ENCODE results near the gene CATSPER3.

Gene CATSPER3

DNA sequence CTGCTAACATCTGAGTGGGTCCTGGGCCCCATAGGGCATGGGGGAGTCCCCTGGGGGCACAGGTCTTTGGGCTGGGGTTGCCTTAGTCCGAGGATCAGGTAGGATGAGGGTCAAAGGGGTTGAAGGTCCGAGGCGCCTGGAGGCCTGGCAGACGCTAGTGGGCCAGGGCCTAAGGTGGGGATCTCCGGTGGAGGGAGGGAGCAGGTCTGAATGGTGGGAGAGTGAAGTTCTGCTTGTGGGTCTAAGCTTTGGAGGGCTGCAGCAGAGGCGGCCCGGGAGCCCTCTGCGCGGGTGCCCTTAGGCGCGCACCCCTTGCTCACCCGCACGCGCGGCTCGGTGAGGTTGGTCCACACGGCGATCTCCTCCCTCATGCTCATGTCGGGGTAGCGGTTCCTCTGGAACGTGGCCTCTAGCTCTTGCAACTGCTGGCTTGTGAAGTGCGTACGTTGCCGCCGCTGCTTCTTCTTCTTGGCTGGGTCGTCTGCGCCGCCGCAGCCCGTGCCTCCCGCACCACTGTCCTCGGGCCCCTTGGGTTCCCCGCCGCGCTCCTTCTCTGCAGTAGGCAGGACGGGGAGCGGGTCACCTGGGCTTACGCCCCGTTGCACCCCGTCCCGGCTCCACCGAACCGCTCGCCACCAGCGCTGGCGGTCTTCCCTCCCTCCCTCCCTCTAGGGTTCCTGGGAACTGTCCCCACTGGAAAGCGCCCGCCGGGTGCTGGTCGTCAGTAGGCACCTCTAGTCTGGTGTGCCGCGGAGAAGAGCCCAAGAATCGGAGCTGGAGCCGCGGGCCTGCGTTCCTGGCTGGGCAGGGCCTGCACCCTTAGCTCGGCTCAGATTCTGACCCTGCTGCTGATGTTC, 63.5 kb downstream of the CATSPER3 start:
- DNase-seq = no peak

DNA sequence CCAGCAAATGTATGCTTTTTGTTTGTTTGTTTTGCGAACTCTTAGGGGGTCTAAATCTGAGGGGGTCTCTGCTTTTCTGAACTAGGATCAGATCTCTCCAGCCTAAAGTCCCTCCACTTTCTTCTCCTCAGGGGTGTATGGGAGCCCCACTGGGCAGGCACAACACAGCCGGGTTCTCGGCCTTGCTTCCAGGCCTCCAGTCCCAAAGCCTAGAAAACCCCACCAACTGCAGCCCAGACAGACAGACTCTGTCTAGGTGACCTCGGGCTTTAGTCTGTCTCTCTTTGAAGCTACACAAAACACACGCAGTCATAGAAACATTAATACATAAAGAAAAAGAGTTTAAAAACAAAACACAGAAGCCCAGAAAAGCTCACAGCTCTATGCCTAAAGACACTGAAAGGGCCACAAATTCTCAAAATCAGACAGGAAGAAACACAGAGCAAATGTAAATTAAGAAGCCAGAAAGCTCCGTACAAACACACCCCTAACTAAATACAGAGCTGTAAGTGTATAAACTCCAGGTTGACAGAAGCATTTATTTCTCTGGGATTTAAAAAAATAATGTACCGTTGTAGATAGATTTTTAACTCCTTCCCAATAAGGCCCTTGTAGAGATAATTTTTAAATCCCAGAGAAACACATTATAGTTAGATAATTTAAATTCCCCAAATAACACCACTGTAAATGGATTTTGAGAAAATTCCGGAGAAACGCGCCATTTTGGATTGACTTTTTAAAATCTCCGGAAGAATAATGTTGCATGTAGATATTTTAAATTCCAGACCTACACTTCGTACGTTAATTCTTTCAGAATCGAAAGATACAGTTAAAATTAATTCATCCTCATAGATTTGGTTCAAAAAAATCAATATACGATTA, 64.3 kb downstream of the CATSPER3 start:
- no peak for DNase-seq

DNA sequence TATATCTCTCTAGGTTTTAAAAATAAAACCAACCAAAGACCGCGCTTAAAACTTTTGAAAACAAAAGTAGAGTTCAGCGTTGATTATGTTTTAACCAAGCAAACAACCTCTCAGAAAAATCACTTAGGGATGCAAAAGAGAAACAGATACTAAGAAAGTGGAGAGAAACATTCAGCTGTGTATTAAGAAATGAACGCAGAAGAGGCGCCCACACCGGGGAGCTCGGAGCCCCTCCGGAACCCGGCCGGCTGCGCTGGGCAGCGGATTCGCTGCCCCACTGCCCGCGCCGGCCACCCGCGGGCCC, 64.9 kb downstream of the CATSPER3 start:
- no peak for DNase-seq

DNA sequence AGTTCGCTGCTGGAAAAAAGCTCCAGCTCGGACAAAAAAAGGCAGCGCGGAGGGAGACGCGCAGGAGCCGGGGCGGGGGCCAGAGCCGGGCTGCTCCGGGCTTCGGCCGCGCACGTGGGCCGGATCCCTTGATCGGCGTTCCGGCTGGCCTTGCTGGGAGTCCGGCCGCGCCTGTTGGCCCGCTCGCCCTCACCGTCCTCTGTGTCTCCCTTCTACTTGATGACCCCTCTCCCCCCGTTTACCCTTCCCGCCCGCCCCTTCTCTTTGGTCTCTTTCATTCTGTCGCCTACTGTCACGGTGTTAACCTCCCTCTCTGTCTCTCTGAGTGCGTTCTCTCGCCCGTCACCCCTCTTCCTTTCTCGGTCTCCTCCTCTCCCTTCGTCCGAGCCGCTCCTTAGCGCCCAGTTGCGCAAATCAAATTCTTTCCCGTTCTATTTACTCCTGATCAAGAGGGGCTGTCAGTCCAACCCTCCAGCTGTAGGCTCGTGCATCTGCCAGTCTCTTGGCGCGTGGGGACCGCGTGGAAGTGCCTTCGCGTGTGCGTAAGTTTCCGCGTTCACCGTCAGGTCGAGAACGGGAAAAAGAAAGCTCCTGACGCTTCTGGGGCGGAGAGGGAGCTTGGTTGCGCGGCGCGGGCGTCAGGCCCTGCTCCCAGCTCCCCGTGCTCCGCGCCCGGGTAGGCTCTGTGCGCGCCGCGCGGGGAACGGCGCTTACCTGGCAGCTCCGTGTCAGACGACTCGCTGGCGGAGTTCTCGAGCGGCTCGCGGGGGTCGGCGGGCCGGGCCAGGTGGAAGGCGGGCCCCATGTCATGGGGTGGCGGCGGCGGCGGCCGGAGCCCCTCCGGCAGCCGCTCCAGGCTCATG, 65.5 kb downstream of the CATSPER3 start:
- DNase-seq = no peak

DNA sequence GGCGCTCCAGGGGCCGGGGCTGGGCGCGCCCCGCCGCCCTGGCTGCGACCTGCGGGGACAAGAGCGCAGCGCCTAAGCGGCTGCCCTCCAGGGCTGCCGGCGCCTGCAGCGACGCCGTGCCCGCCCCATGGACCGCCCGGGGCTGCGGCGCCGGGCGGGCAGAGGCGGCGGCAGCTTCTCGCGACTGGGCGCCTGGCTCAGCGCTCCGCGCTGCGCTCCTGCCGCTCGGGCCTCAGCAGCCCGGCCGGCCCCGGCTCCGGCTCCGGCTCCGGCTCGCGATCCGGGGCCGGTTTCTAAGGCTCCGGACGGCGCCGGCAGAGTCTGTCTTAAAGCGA, 66.2 kb downstream of the CATSPER3 start, which contains the start of gene PITX1:
Gene PITX1, minus strand, starts transcription at position 328 of the 335 bp plus-strand sequence. CDS start 347 bp downstream, outside the sequence.
- no peak for DNase-seq

DNA sequence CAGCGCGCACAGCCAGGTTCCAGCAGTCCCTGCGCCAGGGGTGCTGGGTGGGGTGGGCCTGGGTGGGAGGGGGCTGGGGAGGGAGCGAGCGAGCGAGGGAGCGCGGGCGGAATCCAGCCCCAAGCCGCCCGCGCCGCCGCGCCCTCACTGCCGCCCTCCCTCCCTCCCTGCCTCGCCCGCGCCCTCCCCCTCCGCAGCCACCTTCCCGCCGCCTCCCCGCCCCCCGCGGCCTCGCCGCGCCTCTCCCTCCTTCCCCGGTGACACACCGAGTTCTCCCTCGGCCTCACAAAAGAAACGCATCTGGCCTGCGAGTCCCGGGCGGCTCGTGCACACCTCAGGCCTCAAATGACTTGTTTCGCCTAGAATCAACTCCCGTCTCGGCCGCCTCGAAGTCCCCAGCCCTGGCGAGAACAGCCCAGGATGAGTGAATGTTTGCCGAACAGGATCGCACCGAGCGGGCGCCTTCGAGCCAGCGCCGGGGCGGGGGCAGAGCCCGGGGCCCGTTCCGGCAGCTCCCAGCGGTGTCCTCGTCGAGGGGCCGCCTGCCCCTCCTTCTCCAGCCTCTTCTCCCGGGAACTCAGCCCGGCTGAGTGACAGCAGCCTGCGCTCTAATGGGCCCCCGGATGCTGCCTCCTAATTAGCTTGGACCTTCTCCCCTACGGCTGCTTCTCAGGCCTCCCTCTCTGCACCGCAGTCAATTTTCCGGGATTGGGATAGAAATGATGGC, 66.7 kb downstream of the CATSPER3 start:
- no peak for DNase-seq

DNA sequence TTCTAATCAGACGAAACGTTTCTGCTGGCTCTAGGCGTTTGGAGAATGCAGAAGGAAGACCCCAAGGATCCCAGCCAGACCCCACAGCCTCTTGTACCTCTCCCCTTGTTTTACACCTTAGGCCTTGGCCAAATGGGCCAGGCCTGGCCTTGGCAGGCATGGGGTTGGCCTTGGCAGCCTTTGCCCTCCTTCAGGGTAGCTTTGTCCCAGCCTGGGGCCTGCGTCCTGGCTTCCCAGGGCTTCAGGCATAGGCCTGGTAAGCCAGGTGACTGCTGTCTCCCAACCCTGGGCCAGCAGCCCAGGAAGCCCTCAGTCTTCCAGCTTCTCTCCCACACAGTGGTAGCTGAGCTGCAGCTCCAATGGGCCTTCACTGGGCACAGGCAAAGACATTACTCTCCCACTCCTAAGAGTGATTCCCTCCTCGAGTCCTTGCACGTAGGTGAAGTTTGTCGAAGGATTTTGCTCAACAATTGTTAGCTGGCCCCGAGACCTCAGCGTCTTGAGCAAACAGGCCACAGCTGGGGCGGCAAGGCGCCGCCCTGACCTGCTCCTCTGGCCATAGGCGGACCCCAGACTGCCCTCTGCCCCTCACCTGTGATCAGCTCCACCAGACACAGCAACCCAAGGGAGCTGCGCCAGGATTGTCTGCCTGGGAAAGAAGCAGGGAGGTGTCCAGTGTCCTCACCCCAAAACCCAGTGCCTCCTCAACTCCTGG, 67.4 kb downstream of the CATSPER3 start:
- DNase-seq = no peak

DNA sequence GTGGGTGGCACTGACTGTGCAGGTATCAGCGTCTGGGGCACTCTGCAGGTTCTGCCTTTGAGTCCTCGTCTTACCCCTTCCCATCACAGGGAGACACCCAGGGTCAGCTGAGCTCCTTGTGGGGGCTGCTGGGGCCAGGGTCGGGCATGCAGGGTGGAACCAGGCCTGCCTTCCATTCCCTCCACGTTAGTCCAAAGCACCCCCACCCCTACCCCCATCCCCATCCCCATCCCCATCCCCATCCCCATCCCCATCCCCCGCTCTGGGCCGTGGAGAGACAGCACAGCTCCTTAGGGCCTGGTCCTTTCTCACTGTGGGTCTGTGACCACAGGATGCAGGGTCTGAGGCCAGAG, 67.9 kb downstream of the CATSPER3 start:
- DNase-seq = no peak

DNA sequence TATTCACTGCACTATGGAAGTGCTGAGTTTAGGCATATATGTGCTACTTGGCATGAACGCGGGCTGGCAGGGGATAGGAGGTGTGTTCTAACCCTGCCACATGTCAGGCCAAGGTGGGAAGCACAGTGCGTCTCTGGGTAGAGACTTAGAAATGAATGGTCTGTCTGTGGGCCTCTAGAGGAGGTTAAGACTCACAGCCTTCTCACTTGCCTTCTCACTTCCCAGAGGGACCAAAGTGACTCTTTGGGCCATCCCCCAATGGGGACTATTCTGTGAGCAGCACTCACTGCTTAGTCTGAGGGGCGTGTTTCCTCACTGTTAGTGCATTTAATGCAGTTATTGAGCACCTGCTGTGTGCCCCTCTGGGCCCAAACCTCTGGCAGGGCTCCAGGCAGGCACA, 68.7 kb downstream of the CATSPER3 start:
- no peak for DNase-seq

DNA sequence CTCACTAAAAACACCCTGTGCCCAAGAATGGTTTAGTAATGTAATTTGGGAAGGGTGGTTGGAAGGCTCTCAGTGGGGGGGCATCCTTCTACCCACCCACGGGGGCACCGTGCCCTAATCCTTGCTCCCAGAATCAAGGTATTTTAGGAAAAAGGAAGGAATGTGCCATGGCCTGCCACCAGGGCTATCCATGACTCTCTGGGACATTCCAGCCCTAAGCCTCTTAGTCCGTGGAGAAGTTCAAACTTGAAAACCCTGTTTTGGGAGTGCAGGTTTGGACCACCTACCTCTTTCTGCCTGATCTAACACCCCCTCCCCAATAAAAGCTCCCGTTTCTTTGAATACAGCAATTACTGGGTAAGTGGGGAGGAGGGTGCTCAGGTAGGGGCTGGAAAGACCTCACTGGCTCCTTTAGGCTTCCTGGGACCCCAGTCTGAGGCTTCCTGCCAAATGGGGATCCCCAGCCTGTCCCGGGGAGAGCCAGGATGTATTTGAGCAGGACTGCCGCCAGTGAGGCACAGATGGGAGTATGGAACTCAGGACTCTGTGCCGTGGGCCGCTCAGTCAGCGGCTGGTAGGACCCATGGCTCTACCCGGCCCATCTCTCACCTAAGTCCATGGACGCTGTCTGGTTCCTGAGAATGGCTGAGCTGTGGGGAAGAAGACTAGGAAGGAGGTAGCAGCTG, 70.0 kb downstream of the CATSPER3 start:
- no peak for DNase-seq

DNA sequence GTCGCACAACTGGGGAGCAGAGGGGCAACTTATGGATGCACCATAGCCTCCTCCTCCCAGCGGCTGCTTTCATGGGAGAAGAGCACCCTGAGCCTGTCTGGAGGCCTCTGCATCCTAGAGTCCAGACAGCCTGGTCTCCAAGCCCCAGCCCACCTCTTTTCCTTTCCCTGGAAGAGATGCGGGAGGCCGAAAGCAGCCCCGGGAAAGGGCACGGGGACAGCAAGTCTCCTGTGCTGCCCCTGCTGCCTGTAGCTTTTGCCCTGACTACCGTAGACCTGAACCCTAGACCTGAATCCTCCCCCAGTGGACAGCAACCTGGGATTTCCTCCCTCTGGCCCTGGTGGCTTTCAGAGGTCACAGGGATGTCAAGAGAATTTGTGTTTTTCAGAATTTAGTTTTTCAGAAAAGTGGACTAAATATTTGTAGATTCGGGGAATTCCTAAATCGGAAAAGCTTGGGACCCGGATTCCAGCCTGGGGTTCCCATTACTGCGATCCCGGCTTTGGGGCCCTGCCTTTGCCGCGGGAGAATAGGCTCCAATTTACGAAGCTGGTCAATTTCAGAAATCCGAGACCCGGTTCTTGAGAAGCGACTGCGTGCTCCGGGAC, 70.6 kb downstream of the CATSPER3 start:
- no peak for DNase-seq

DNA sequence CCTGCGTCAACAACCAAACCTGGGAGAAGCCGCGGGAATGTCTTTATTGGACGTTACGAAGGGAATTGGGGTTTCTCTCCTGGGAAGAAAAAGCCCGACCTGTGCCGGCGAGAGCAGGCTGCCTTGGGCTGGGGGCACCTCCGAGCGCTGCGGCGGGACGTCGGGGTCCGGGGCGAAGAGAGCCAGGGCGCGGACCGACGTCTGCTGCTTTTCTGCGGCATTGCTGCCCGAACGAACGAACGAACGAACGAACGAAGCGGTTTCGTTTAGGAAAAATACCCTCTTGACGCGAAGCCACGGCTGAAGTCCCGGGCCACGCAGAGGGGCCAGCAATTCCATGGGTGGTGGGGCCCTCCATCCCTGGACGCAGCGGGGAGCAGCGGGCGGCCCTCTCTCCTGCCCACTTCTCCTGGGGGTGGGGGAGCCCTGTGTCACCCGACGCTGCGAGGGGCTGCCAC, 71.1 kb downstream of the CATSPER3 start:
- DNase-seq = no peak

DNA sequence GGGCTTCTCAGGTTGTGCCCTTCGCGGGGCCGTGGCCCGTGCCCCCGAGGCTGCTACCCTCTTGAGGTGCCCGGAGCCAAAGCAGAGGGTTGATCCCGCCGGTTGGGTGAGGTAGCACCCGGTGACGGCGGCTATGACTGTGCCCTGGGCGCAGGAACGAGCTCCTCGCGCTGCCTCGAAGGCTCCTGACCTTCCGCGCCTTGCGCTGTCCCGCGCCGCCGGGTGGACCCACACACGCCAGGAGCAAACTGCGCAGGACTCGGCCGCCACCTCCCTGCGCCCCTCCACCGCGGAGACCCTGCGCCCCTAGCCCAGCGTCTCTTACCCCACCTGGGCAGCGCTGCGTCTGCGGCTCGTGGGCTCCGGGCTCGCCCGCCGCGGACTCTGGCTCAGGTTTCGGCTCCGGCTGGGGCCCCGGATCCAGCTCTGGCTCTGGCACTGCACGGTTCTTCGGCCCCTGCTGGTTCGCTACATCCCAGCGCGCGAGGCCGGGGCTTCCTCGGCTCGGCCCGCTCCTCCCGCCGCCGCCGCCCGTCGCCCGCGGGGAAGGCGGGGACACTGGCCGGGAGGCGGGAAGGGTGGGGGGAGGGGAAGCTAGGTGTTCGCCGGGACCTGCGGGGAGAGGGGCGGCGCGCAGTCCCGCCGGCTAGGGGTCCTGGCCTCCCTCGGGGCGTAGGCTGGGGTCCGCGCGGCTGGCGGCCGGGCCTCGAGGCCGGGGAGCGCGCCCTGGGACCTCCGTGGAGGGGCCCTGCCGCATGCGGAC, 71.7 kb downstream of the CATSPER3 start:
- DNase-seq = no peak

DNA sequence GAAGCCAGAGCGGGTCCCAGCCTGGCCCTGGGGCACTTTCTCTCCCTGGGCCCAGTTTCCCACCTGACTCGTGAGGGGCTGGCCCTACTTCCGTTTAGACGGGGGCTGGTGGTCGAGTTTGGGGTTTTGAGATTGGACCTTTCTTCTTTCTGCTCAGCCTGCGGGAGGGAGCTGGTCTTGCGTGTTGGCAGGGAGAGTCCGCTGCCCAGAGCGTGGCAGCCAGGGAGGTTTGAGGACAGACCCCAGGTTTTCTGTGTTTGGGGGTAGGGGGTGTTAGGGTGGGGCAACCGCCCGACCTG, 72.3 kb downstream of the CATSPER3 start:
- no peak for DNase-seq

DNA sequence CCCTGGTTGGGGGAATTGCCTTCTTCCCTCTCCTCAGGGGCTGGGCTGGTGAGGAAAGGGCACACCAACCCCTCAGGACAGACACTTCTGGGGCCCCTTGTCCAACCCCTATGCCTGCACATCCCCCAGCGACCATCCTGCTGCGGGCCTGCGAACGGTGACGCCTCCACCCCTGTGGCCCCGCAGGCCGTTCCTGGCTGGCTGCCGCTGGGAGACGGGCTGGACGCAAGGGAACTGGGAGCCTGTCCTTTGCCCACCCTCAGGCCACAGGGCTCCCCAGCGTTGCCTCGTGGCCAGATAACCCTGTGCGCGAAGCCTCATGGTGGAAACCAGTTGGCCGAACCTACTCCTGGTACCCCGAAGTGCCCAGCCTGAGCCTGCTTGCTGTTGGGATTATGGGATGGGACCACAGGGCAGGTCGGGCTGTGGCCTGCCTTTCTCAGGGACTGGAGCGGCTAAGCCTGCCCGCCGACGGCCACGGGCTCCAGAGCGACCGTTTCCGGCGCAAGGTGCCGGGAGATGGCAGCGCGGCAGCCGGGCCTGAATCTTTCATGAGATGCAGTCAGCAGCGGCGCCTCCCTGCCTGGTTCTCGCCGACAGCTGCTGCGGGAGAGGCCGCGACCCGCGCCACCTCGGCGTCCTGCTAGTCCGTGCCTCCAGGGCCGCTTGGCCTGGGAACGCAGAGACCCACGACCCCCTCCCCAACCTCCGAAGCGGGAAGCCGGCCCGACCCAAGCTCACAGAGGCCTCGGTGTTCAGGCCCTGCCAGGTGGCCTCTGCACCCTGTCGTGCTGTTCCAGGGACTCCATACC, 72.8 kb downstream of the CATSPER3 start:
- DNase-seq = no peak

DNA sequence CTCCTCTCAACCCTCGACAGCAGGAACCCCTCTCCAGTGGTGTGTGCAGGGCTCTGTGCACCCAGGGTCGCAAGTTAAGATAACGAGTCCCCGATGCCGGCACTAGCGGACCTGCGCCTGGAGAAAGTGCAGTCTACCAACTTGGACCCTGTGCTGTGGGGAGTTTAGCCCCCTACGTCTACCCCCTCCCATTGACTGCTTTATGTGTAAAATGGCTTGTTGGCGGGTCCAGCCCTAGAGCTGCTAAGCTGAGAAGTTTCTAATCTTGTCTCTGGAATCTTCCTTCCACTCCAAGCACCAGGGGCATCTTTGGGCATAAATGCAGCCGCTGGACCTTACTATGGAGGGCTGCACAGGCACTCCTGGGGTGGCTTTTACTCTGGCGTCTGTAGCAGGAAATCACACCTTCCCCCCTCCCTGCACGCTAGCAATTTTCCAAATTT, 73.5 kb downstream of the CATSPER3 start:
- no peak for DNase-seq

DNA sequence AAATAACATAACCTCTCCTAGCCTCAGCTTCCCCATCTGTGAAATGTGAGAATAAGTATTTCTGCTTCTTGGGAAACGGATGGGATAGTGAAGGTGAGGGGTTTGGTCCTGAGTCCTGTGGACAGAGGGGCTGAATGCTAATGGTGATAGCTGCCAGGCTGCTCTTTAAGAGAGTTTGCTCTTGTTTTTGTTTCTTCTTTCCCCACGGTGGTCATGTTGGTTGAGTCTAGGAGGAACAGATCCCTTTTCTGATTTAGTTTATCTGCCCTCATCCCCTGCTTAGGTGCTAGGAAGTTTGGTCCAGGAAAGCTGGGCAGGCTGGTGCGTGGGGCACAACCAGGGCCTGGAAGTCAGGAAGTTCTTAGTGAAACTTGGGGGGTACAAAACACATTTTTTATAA, 74.0 kb downstream of the CATSPER3 start:
- DNase-seq = no peak

DNA sequence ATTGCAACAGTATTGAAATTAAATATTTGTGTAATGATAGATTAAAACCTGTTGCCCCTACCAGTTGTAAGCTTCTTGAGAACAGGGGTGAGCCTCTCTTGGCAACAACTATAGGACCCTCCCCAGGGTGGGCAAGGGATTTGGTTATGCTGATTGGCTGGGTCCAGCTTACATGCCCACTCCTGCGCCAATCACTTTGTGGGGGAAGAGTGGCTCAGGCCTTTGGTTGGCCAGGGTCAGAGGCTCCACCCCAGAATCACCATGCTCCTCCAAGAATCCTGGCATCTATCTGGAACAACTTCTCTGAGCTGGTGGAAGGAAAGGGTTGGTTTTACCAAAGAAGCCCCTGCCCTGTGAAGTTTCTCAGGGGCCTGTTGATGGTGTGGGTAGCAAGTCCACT, 74.9 kb downstream of the CATSPER3 start:
- DNase-seq = no peak

DNA sequence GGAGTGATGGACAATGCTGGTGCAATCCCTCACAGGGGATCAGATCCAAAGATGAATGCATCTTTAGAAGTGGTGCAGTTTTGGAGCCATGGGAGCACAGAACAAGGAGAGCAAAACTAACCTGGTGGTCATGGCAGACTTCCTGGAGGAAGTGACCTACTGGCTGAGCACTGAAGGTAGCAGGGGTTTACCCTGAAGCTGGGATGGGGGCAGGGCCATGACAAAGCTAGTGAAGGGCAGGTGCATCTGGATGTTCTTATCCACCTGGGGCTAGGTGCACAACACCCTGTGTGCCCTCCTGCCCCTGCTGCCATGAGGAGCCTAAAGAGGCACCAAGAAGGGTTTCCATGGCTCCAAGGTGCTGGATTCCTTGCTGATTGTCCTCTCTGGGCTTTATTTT, 77.8 kb downstream of the CATSPER3 start:
- DNase-seq = no peak
